GM19463 (cell line): ENCODE data around the gene EPN3.

Experiments
- ATAC-seq: cut with Tn5 transposase; IDR thresholded peaks from one replicate; pipeline ENCODE4 v1.9.1; 2021; ENCODE audit warnings: mild to moderate bottlenecking, moderate library complexity; ENCODE audit not compliant: unreplicated experiment

The EPN3 gene

DNA sequence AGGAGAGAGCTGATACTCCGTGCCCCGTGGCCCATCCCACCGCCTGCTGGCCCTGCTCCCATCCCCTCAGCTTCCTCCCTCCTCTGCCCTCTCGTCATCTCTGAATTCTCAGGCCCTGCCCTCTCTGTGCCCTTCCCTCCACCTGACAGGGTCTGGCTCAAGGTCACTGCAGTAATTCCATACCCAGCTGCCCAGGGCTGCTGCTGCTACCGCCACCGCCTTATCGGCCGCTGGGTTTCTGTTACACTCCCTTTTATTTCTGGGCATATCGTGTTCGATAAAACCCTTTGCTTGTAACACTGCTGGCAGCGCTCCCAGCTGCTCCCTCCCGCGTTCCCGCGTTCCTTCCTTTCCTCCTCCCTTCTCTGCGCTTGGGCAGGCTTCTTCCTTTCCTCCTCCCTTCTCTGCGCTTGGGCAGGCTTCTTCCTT is 1.2 kb downstream of the EPN3 start:
- no peak for ATAC-seq

DNA sequence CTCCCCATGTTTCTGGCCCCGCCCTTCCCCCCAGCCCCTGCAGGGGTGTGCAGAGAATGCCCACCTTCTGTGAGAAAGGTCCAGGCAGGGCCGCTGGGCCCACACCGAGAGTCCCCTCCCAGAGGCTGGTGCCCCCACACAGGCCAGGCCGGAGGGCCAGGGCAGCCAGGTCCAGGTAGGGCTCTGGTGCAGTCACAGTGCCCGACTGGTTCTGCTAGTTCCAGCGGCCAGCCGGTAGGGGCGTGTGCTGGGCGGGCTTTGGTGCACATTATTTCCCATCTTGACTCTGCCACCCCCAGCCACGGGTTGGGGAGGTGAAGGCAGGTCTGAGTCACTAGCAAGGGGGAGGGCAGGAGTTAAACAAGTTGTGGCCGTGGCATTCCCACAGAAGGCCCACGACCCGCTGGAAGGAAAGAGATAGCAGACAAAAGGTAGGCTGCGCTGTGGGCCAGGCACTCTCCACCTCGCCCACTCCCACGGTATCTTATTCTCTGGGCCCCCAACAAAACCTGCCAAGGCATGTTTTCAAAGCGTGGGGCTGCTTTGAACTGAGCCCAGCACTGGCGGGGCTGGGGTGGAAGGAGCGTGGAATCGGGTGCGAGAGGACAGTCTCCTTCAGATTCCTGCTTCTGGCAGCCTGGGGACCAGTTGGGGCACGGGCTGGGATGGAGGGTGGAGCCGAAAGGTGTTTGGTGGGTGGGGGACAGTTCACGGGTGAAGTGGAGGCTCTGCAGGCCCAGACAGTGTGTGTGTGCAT is 1.9 kb downstream of the EPN3 start:
- no peak for ATAC-seq

DNA sequence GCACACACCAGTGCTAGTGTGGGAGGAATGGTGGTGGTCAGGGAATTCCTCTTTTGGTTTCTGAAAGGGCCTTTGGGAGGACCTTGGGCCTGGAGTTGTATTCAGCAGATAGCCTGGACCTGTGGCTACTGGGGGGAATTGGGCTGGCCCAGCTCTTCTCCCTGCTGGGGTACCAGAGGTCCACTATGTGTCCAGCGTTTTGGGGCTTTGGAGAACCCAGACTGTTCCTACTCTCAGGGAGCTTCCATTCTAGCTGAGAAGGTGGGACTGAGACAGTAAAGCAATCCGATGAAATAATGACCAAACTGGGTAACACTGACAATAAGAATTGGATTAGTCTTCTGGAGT is 2.4 kb downstream of the EPN3 start:
- ATAC-seq = no peak

DNA sequence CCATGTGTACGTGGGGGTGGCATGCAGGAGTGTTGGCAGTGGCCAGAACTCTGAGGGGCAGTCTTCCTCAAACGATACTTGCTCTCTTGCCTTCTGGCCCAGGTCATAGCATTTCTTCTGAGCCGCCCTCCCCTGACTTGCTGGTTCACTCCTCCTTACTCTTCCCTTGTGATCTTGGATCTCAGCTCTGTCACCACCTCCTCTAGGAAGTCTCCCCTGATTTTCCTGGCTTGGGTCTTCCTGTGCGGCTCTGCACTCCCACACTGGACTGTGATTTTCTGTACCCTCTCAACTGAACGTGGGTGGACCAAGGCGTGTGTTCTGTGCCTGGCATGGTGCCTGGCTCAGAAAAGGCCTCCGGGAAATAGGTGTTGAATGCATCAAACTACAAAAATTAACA is 2.9 kb downstream of the EPN3 start:
- ATAC-seq = no peak

DNA sequence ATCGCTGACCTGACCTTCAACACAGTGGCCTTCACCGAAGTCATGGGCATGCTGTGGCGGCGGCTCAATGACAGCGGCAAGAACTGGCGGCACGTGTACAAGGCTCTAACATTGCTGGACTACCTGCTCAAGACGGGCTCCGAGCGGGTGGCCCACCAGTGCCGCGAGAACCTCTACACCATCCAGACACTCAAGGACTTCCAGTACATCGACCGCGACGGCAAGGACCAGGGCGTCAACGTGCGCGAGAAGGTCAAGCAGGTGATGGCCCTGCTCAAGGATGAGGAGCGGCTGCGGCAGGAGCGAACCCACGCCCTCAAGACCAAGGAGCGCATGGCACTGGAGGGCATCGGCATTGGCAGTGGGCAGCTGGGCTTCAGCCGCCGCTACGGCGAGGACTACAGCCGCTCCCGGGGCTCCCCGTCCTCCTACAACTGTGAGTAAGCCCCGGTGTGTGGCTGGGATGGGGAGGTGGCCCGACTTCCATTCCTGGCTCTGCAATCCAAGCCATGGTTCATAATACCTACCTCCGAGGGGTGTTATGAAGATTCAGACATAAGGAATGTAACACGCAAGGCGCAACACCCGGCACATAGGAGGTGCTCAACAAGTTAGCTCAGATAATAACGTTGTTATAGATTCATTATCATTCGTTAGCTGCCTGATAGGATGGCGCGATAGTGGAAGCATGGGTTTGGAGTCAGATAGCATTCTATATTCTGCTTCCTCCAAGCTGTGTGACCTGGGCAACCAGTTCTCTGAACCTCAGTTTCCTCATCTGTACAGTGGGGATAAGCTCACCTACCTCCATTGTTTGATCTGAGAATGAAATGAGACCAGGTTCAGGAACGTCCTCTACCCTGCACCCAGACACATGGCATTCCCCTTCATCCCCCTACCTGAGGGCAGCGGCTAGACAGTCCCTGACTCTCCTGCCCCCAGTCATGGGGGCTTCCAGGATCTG is 4.4 kb downstream of the EPN3 start:
- no peak for ATAC-seq

DNA sequence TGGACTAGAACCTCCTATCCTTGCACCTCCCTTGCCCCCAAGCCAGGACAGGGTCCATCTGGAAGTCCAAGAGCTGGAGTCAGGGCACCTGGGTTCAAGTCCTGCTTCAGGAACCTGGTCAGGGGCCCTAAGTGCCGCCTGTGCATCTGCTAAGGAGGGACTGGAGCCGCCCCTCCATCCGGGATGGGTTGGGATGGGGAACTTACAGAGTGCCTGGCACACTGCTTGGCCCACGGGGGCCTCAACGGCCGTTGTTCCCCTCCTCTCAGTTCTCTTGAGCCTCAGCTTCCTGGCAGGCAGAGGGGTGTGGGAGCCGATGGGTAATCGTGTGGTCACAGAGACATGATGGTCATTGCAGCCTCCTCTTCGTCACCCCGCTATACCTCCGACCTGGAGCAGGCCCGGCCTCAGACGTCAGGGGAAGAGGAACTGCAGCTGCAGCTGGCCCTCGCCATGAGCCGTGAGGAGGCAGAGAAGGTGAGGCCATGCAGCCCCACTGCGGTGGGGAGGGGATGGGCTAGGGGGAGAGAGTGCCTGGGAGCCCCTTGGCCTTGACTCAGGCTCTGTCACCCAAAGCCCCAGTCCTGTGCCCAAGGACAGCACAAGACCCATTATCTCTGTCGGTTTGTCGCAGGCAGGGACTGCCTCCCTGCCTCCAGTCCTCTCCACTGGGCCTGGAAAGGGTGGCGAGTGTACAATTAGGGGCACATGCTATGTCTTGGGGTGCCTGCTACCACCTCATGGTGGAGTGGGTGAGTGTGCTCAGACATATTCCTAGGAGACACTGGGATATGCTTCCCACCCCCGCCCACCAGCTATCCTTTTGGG is 5.4 kb downstream of the EPN3 start:
- ATAC-seq = no peak

DNA sequence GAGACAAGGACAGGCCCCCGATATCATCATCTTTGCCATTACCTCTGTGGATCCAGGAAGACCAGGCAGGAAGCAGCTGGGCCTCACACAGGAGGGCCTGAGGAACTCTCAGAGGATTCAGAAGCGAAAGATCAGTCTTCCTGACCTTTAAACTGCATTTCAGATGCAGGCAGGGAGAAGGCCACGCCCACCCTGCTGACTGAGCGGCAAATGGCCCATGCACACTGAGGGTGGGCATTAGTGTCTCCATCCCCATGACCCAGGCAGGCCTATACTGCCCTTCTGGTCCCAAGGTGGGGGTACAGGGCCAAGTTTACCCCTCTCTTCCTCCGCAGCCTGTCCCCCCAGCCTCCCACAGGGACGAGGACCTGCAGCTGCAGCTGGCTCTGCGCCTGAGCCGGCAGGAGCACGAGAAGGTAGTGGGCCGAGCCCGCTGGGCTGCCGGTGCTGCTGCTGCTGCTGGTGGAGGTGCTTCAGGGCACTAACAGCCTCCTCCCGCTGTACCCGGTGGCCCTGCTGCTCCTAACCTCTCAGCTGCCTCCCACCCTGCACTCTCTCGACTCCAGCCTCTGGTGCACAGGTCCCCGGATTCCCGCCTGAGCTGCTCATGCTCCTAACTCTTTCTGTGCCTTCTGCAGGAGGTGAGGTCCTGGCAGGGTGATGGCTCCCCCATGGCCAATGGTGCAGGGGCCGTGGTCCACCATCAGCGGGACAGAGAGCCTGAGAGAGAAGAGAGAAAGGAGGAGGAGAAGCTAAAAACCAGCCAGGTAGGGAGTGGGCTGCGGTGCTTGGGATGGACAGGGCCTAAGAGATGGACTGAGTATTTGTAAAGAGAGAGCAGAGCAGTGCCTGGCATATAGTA is 6.2 kb downstream of the EPN3 start:
- ATAC-seq = no peak

DNA sequence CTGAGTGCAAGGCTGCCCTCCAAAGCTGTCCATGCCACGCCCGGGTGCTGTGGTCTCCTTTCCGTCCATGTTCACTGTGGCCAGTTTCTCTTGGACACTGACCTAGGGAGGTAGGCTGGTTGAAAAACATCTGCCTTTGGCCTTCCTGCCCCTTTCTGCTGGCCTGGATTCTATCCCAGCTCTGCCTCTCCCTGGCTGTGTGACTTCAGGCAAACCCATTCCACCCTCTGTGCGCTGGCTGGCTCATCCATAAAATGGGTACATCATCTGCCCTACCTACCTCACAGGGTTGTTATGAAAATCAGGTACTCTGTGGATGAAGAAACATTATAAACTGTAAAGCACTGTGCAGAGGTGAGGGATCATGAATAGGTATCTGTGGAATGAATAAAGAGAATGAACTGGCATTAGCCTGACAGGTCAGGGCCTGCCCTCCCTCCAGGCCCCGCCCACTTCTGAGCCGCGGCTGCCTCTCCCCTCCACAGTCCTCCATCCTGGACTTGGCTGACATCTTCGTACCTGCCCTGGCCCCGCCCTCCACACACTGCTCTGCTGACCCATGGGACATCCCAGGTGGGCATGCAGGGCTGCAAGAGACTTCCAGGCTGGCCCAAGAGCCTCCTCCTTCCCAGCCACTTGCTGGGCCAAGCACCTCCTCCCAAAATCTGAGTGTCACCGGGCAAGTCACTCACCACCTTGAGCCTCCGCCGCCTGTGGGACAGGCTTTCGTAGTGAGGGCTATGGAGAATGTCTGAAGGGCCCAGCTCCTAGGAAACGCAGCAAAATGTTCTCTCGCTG is 7.4 kb downstream of the EPN3 start:
- ATAC-seq = no peak

DNA sequence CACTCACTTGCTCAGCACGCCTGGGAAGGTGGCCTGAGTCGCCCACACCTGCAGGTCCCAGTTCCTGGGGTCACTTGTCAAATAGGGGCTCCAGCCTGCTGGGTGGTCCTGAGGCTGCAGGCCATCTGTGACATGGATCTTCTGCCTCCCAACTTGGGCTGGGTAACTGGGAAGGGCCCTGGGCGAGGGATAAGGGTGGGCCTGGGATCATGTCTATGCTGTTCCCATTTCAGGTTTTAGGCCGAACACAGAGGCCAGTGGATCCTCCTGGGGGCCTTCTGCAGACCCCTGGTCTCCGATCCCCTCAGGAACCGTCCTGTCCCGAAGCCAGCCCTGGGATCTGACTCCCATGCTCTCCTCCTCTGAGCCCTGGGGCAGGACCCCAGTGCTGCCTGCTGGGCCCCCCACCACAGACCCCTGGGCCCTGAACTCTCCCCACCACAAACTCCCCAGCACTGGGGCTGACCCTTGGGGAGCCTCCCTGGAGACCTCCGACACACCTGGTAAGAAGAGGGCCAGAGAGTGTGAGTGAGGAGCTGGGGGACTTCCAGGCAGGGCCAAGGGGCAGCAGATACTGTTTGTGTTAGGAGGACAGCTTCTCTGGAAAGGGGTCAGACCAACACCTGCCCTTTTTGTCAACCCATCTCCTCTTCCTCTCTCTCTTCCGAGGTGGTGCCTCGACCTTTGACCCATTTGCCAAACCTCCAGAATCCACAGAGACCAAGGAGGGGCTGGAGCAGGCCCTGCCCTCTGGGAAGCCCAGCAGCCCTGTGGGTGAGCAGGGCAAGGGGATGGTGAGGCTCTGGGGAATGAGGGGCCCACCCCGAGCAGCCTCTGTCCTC is 8.2 kb downstream of the EPN3 start:
- ATAC-seq = no peak

DNA sequence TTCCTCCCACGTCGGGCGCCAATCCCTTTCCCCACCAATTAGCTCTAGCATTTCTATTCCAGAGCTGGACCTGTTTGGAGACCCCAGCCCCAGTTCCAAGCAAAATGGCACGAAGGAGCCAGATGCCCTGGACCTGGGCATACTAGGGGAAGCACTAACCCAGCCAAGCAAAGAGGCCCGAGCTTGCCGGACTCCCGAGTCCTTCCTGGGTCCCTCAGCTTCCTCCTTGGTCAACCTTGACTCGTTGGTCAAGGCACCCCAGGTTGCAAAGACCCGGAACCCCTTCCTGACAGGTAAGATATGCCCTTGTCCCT is 8.8 kb downstream of the EPN3 start:
- no peak for ATAC-seq

DNA sequence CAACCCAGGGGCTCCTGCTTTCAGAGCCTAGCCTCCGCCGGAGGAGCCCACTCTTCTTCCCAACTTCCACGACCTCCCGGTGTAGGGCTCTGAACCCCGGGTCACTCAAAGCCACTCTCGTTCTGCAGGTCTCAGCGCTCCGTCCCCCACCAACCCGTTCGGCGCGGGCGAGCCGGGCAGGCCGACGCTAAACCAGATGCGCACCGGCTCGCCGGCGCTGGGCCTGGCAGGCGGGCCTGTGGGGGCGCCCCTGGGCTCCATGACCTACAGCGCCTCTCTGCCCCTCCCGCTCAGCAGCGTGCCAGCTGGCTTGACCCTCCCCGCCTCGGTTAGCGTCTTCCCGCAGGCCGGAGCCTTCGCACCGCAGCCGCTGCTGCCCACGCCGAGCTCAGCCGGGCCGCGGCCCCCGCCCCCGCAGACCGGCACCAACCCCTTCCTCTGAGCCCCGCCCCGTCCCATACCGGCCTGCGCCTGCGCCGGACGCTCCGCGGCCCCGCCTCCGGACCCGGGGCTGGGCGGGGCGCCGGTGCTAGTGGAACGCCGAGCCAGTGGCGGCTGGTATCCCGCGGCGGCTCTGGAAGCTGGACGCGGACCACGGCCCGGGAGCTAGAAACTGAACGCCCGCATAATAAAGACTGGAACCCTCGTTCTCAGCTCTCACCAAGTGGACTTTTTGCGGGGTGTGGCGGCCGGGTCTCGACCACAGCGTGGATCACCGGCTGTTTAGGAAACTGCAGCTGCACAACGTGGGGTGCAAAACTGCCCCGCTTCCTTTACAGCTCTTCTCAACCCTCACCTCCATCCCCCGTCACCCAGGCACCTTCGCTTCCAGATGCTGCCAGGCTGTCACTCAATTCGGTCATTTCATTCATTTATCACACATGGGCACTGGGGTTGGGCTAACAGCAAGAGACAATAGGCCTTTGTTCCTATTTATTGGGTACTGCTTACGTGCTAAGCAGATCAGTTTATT is 9.5 kb downstream of the EPN3 start:
- ATAC-seq = peak; percentile 78

DNA sequence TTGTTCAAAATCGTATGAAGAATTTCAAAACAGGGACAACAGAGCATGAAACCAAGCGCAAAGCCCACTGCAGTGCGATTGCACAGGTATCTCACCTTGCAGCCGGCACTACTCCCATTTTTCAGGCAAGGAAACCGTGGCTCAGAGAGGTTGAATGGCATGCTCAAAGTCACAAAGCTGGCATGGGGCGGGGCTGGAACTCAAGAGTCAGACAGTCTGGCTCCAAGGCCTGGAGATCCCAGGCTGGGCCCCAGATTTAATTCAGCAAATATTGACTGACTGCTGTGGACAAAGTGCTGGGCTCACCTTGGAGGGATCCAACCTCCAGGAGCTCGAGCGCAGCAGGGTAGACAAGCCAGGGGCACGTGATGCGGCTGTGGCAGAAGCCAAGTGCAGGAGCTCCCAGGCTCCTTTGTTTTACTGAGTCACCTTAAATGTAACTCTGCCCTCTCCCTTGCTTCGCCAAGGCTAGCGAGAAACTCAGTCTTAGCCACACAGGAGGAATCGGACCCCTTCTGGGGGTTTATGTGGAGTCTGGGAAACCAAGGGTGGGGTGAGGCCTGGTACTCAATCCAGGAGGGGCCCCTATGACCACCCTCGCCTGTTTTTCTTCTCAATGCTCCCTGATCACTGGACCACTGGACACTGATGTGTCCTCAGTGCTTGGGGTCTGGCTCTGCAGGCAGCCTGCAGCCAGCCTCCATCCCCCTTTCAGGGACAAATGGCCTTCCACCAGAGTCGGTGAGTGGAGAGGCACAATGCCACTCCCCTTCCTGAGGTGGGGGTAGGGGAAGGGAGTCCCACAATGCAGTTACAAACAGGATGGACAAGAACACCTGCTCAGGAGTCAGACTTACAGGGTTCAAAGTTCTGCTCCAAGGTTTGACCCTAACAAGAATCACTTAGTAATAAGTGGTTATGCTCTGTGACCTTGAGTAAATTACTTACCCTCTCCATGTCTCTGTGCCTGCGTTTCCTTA is 10.6 kb downstream of the EPN3 start:
- no peak for ATAC-seq

DNA sequence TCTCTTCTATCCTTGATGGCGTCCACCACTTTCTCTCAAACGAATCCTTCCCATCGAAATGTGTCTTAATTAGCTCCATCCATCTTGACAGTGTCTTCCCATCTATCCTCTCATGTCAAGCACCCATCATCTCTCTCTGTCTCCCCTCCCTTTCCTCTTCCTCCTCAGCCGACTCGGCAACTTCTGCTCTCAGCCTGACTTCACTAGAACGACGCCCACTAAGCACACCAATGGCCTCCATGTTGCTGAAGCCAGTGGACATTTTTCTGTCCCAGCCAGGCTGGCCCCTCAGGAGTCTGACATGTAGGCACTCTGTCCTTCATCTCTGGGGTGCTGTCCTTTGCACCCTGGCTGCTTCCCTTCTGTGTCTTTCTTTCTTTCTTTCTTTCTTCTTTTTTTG is 12.0 kb downstream of the EPN3 start:
- no peak for ATAC-seq

DNA sequence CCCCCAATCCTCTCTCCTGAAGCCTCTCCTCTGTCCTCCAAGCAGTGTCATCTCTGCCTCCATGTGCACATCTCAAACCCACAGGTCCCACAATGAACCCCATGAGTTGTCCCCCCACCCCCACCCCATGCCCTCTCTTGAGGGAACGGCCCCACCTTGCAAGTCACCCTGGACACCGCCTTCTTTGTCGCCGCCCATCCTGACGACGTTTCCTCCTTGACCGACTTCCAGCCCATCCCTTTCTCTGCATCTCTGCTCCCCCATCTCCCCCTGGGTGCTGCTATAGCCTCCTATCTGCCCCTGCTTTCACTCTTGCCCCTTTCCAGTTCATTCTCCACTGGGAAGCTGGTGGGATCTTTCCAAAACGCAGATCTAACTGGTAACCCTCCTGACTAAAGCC is 12.8 kb downstream of the EPN3 start:
- ATAC-seq = no peak

DNA sequence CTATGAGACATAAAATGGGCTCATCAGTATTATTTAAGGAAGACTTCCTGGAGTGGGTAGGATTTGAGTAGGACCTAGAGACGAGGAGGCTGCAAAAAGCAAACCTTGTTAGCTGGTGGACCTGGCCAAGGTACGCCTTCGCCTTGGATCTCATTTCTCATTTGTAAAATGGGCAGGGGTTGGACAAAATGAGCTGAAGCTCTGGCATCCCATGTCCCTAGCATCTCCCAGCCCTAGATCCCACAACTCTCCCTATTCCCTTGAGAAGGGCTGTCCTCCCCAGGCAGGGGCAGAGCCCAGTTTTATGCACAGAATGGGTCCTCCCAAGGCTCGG is 14.1 kb downstream of the EPN3 start:
- no peak for ATAC-seq

DNA sequence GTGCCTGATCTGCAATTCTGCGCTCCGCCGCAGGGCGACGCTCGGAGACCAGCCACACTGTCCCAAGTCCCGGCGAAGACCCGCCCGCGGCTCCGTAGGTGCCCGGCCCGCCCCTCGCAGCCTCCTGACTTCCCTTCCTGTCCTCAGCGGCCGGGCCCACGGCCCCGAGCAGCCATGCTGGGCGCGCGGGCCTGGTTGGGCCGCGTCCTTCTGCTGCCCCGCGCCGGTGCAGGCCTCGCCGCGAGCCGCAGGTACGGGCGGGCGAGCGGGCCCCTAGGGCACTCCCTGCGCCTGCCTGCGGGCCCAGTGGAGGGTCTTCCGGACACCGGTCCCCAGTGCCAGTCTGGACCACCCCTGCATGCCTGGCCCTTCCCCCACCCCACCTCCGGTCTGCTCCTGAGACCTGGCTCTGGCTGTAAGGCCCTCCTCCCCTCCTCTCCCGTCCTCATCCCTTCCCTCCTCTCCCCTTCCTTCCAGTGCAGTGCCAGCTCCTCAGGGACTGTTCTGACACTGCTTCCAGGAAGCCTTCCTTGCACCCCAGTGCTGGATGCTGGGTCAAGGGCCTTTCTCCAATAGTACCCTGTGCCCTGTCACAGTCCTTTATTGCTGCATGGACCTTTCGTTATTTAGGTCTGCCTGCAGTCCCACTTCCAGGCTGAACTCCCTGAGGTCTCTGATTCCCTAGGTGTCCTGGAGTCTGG is 14.7 kb downstream of the EPN3 start, which contains the start of gene SPATA20:
Gene SPATA20 (plus strand): TSS at position 140 of the 701 bp plus-strand sequence. CDS start 35 bp downstream, at position 175.
- ATAC-seq = peak; percentile 81
